ENCODE measurements around the gene TMEM218.
"Not testable (repeated sequence)": the region's sequence is repeated elsewhere in the genome, so short reads cannot be mapped to it uniquely, and the experiment has no call there.

Gene TMEM218

DNA sequence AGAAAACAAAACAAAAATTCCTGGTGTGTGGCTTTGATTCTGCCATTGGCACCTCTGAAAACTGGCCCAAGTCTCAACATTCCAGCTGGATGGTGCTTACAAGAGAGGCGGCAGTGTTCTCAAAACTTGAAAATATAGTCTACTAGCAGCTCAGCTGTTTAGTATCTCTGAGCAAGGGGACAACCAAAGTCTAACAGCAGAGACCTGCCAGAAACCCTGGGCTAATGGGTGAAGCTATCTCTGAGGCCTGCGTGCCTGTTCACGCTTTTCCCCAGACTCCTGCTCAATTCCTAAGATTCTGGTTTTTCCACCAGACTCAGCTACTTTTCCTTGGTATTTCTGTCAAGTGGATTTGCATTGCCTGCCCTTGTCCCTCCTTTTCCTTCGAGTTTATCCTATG is 17.9 kb downstream of the TMEM218 start:
- DNase-seq (ENCODE audit: low read depth), result no peak
- TF ChIP-seq, protein P1, sequence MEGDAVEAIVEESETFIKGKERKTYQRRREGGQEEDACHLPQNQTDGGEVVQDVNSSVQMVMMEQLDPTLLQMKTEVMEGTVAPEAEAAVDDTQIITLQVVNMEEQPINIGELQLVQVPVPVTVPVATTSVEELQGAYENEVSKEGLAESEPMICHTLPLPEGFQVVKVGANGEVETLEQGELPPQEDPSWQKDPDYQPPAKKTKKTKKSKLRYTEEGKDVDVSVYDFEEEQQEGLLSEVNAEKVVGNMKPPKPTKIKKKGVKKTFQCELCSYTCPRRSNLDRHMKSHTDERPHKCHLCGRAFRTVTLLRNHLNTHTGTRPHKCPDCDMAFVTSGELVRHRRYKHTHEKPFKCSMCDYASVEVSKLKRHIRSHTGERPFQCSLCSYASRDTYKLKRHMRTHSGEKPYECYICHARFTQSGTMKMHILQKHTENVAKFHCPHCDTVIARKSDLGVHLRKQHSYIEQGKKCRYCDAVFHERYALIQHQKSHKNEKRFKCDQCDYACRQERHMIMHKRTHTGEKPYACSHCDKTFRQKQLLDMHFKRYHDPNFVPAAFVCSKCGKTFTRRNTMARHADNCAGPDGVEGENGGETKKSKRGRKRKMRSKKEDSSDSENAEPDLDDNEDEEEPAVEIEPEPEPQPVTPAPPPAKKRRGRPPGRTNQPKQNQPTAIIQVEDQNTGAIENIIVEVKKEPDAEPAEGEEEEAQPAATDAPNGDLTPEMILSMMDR (conservative IDR thresholded peaks at IDR 0.05; ENCODE audit: control insufficient read depth, insufficient read depth, low read depth, low read length), result no peak
- H3K4me3 ChIP-seq (ENCODE audit: control insufficient read depth, low read depth, low read length), result no peak overlapping the region

DNA sequence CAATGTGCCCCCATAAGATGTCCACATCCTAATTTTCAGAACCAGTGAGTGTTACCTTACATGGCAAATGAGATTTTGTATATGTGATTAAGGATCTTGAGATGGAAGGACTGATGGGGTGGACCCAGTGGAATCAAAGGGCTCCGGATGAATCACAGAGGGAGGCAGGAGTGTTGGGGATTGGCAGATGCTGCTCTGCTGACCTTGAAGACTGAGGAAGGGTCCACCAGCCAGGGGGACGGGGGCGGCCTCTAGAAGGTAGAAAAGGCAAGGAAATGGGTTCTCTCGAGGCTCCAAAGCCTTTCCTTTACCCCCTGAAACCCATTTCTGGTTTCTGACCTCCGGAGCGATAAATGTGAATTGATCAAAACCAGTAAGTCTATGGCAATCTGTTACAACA is 18.8 kb downstream of the TMEM218 start:
- no peak for DNase-seq (ENCODE audit: low read depth)
- TF ChIP-seq, protein P1 (conservative IDR thresholded peaks at IDR 0.05; ENCODE audit: control insufficient read depth, insufficient read depth, low read depth, low read length), result no peak
- no peak overlapping the region for H3K4me3 ChIP-seq (ENCODE audit: control insufficient read depth, low read depth, low read length)

DNA sequence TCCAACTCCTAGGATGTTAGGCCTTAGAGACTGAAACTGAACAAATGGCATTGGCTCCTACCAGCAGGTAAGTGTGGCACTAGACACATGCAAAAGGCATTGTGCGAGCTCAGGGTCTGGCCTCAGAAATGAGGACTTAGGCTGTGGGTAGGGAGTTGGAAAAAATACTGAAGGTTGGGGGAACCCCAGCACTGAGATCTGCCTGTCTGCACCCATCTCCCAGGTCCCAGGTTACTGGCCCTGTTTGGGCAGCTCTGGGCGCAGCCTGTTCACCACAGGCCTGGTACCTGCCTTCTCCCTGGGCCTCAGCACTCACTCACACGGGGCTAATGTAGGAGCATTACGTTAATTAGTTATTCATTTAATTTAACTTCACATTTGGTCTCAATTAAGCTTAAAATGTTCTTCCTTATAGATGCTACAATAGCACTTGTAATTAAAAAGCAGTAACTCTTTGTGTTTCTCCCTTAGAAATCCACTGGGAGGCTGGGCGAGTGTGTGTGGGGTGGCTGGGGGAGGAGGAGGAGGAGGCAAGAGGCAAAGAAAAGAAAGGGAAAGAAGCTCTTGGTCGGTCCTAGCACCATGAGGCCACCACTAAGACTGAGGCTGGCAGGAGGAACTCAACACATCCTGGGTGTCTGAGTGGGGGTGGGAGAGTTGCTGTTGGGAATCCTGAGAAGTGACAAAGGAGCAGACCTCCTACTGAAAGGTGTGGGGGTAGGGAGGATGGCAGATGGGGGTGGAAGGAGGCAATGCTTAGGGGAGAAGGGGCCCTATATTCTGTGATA is 19.4 kb downstream of the TMEM218 start:
- TF ChIP-seq, protein P1 (conservative IDR thresholded peaks at IDR 0.05; ENCODE audit: control insufficient read depth, insufficient read depth, low read depth, low read length), result no peak

DNA sequence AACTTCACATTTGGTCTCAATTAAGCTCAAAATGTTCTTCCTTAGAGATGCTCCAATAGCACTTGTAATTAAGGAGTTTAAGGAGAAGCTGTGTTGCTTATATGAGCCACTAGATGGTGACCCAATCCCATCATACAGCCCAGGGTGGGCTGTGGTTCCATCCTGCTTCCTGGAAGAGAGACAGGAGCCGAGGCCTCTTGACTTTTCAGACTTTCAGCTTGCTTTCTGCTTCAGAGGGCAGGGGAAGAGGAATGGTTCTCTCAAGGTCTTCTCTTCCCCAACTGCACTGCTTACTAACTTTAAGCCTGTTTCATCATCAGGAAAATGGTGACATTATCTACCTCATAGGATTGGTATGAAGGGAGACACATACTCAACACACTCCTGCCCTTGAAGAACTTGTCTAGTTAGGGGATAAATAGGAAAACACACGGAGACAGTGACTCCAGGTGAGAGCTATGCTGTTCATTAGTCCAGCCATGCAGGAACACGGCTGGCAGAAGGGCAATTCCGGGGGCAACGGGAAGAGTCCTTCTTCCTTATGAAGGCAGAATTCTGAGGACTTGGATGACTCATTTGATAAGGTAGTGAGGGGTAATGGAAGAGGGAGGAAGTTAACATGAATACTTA is 20.1 kb downstream of the TMEM218 start:
- peak; percentile 67 for DNase-seq (ENCODE audit: low read depth)
- TF ChIP-seq, protein P1 (conservative IDR thresholded peaks at IDR 0.05; ENCODE audit: control insufficient read depth, insufficient read depth, low read depth, low read length), result peak; percentile 62
- H3K4me3 ChIP-seq (ENCODE audit: control insufficient read depth, low read depth, low read length), result no peak overlapping the region

More for the DNA sequence above, 19.4 kb downstream of the TMEM218 start:
- no peak for DNase-seq (ENCODE audit: low read depth)
- no peak overlapping the region for H3K4me3 ChIP-seq (ENCODE audit: control insufficient read depth, low read depth, low read length)

DNA sequence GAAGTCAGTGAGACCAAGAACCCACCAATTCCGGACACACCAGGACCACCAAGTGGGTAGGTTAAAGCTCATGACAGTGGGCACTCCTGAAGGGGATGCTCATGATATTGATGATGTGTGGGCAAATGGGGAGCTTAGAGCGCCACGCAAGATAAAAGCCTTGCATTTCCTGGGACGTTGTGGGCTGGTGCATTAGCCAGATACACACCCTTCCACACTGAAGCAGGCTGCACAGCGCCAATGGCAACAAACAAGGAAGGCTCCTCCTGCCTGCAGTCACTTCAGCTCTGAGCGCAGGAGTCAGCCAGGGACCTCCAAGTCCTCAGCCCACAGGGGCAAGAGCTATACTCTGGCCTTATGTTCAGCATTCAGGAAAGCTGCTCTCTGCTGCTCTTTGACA is 20.6 kb downstream of the TMEM218 start:
- TF ChIP-seq, protein P1 (conservative IDR thresholded peaks at IDR 0.05; ENCODE audit: control insufficient read depth, insufficient read depth, low read depth, low read length), result no peak
- no peak for DNase-seq (ENCODE audit: low read depth)
- no peak overlapping the region for H3K4me3 ChIP-seq (ENCODE audit: control insufficient read depth, low read depth, low read length)

DNA sequence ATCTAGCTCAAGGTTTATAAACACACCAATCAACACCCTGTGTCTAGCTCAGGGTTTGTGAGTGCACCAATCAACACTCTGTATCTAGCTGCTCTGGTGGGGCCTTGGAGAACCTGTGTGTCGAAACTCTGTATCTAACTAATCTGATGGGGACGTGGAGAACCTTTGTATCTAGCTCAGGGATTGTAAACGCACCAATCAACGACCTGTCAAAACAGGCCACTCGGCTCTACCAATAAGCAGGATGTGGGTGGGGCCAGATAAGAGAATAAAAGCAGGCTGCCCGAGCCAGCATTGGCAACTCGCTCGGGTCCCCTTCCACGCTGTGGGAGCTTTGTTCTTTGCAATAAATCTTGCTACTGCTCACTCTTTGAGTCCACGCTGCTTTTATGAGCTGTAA is 21.3 kb downstream of the TMEM218 start:
- not testable (repeated sequence) for DNase-seq (ENCODE audit: low read depth)

DNA sequence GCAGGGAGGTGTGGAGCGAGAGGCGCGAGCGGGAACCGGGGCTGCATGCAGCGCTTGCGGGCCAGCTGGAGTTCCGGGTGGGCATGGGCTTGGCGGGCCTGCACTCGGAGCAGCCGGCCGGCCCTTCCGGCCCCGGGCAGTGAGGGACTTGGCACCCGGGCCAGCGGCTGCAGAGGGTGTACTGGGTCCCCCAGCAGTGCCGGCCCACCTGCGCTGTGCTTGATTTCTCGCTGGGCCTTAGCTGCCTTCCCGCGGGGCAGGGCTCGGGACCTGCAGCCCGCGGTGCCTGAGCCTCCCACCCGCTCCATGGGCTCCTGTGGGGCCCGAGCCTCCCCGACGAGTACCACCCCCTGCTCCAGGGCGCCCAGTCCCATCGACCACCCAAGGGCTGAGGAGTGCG is 21.9 kb downstream of the TMEM218 start:
- not testable (repeated sequence) for H3K4me3 ChIP-seq (ENCODE audit: control insufficient read depth, low read depth, low read length); DNase-seq (ENCODE audit: low read depth)

More for the DNA sequence above, 21.3 kb downstream of the TMEM218 start:
- not testable (repeated sequence) for H3K4me3 ChIP-seq (ENCODE audit: control insufficient read depth, low read depth, low read length)

Data from fibroblast of mammary gland (primary cell).